ENCODE data around the gene MYO9A.

GRCh38 chr15:72011302-72011942, 106.5 kb downstream of the MYO9A start:
- TF ChIP-seq POLR2A (IDR thresholded peaks at IDR 0.05; ENCODE audit: extremely low read depth, insufficient read length) (no peak), MYC (IDR thresholded peaks at IDR 0.05; ENCODE audit: low read depth, low read length) (no peak)
- TF ChIP-seq, protein P1, sequence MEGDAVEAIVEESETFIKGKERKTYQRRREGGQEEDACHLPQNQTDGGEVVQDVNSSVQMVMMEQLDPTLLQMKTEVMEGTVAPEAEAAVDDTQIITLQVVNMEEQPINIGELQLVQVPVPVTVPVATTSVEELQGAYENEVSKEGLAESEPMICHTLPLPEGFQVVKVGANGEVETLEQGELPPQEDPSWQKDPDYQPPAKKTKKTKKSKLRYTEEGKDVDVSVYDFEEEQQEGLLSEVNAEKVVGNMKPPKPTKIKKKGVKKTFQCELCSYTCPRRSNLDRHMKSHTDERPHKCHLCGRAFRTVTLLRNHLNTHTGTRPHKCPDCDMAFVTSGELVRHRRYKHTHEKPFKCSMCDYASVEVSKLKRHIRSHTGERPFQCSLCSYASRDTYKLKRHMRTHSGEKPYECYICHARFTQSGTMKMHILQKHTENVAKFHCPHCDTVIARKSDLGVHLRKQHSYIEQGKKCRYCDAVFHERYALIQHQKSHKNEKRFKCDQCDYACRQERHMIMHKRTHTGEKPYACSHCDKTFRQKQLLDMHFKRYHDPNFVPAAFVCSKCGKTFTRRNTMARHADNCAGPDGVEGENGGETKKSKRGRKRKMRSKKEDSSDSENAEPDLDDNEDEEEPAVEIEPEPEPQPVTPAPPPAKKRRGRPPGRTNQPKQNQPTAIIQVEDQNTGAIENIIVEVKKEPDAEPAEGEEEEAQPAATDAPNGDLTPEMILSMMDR (IDR thresholded peaks at IDR 0.05; ENCODE audit: low read depth, low read length) = no peak
- TF ChIP-seq, protein P2, sequence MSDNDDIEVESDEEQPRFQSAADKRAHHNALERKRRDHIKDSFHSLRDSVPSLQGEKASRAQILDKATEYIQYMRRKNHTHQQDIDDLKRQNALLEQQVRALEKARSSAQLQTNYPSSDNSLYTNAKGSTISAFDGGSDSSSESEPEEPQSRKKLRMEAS (IDR thresholded peaks at IDR 0.05; ENCODE audit: low read depth, low read length) = no peak
